Measurements from ENCODE around the gene ATP11C. TPM values are rescaled to one million over a fixed set of nuclear protein-coding genes. Genes with fewer than 3 reads are reported as not detected.

ATP11C gene
- total and polyA plus RNA-seq, 2 of the 4 experiments (the other 2 are of a cell fraction), result 19.3 to 40.0 TPM

GRCh38 chrX:139724626-139725025, 208.2 kb downstream of the ATP11C start:
- no peak overlapping the region for H4K5ac ChIP-seq (ENCODE audit: low read depth, low read length)
- BruUV-seq (replicated peaks), result no TSS peak
- no peak overlapping the region for H2BK5ac ChIP-seq (ENCODE audit: low read depth, low read length, poor library complexity, severe bottlenecking)
- H3K9me1 ChIP-seq (ENCODE audit: insufficient read depth, low read length), result no peaks in the 10 kb centered on the region; the same call in 1 of the 2 replicates
- no peak overlapping the region for H2BK20ac ChIP-seq (ENCODE audit: low read depth, low read length)
- ChIA-PET CTCF (no interaction called here), POLR2A (ENCODE audit: unreplicated experiment) (no interaction called here)
- H4K8ac ChIP-seq (ENCODE audit: low read depth in 2 of 2, low read length in 2 of 2), result no peak overlapping the region
- in situ Hi-C loops (cut with MboI; ENCODE audit: low sequenced_read_pairs) (no loop called here), intact Hi-C loops (cut with micrococcal nuclease) (loop anchor here (10.0 kb wide), 1 partner anchor 210 kb away; the partner anchor contains the start of gene ATP11C), dilution Hi-C loops (cut with HindIII; ENCODE audit: low sequenced_read_pairs, unreplicated experiment) (no loop called here)
- H3K18ac ChIP-seq (ENCODE audit: low read depth, low read length), result no peak overlapping the region
- no peak overlapping the region for H3K4me2 ChIP-seq (ENCODE audit: low read depth, low read length)
- WGBS, 2 experiments (ENCODE audit: extremely low coverage in 2 of 2, insufficient read length in 1 of 2), result no CpG with 5 or more reads among the region's 2 CpGs
- H3K27ac ChIP-seq (ENCODE audit: insufficient read depth, low read length), result no peak overlapping the region
- H3K23ac ChIP-seq (ENCODE audit: low read depth, low read length), result no peak overlapping the region
- no peak overlapping the region for H2AK5ac ChIP-seq (ENCODE audit: low read depth, low read length)
- DNase-seq, result no peak
- H3K9me3 ChIP-seq (ENCODE audit: control insufficient read depth, insufficient read depth, low read length), result no peaks in the 10 kb centered on the region
- no peaks in the 10 kb centered on the region for H3K36me3 ChIP-seq (ENCODE audit: control insufficient read depth, insufficient read depth, low read length)
- no peak overlapping the region for H3K14ac ChIP-seq (replicated peaks; ENCODE audit: low read depth, low read length)
- H2AFZ ChIP-seq (replicated peaks; ENCODE audit: low read length, poor library complexity), result no peak overlapping the region
- no peak overlapping the region for H3K4me3 ChIP-seq (ENCODE audit: insufficient read depth, low read depth, low read length)
- no peak overlapping the region for H3K9ac ChIP-seq (ENCODE audit: low read depth, low read length)
- H4K91ac ChIP-seq (ENCODE audit: insufficient read depth, low read depth, low read length), result no peak overlapping the region
- H2BK120ac ChIP-seq (ENCODE audit: low read depth, low read length), result no peak overlapping the region
- ATAC-seq (ENCODE audit: low read depth), result no peak
- H3K56ac ChIP-seq (ENCODE audit: extremely low read depth, insufficient read depth, low read length), result no peak overlapping the region
- H3K79me1 ChIP-seq (ENCODE audit: low read depth in 1 of 2, low read length in 2 of 2), result no peaks in the 10 kb centered on the region
- no peaks in the 10 kb centered on the region for H4K20me1 ChIP-seq (ENCODE audit: insufficient read depth, low read length)
- no peaks in the 10 kb centered on the region for H3K4me1 ChIP-seq (ENCODE audit: control insufficient read depth, insufficient read depth, low read length)
- TF ChIP-seq USF2 (IDR thresholded peaks at IDR 0.05; ENCODE audit: low read depth, low read length) (no peak), NFE2L2 (IDR thresholded peaks at IDR 0.05; ENCODE audit: low read depth, low read length) (no peak), MXI1 (IDR thresholded peaks at IDR 0.05; ENCODE audit: borderline replicate concordance, low read depth, low read length) (no peak), POLR2A (IDR thresholded peaks at IDR 0.05; ENCODE audit: low read depth, low read length) (no peak), CTCF (conservative IDR thresholded peaks at IDR 0.05; ENCODE audit: low read depth, low read length) (no peak), RCOR1 (IDR thresholded peaks at IDR 0.05; ENCODE audit: insufficient replicate concordance, low read length) (no peak), CHD1 (IDR thresholded peaks at IDR 0.05; ENCODE audit: low read depth, low read length) (no peak), MAFK (IDR thresholded peaks at IDR 0.05; ENCODE audit: low read depth, low read length) (no peak), MAZ (IDR thresholded peaks at IDR 0.05; ENCODE audit: borderline replicate concordance, low read depth, low read length) (no peak)
- H3K27me3 ChIP-seq (ENCODE audit: control insufficient read depth, insufficient read depth, low read length), result no peaks in the 10 kb centered on the region
- H2BK15ac ChIP-seq (ENCODE audit: low read depth, low read length), result no peak overlapping the region
- H3K4ac ChIP-seq (ENCODE audit: low read depth, low read length), result no peak overlapping the region
- H2AK9ac ChIP-seq (replicated peaks; ENCODE audit: low read depth, low read length, poor library complexity), result no peak overlapping the region
